Keratinocyte (primary cell): ENCODE measurements around the gene CCL1.

ENCODE experiments used
- CTCF ChIP-seq, 3 experiments: IDR thresholded peaks in 1 of 3; conservative IDR thresholded peaks in 1 of 3; optimal IDR thresholded peaks in 1 of 3; 2 replicates in 2 of 3; 3 replicates in 1 of 3; pipeline versions ENCODE3 to v1.5.1; 2011; ENCODE audit warnings: low read length in 3 of 3, mild to moderate bottlenecking in 3 of 3, moderate library complexity in 2 of 3, control low read depth in 1 of 3, inconsistent platforms in 1 of 3; ENCODE audit not compliant: insufficient read depth in 2 of 3; ENCODE audit errors: extremely low read depth in 1 of 3
- EZH2 ChIP-seq: IDR thresholded peaks from one replicate; pipeline ENCODE4 v1.6.1; 2012; ENCODE audit warnings: inconsistent platforms, mild to moderate bottlenecking, low read length, moderate library complexity

GRCh38 chr17:34384822-34385605 is 22.0 kb upstream of the CCL1 start:
- TF ChIP-seq CTCF (optimal IDR thresholded peaks at IDR 0.05 in 1 of 3, IDR thresholded peaks at IDR 0.05 in 1 of 3, conservative IDR thresholded peaks at IDR 0.05 in 1 of 3; ENCODE audit: extremely low read depth in 1 of 3, insufficient read depth in 2 of 3, low read length in 3 of 3) (no peak), EZH2 (no peak)
